H1 (cell line): ENCODE results near the gene LCMT1. TPM values are rescaled to one million over a fixed set of nuclear protein-coding genes. Genes with fewer than 3 reads are reported as not detected.

ENCODE experiments used
- CTCF ChIA-PET: fragments of 300-600 bp; sonication (Branson Sonifier 250); formaldehyde crosslinking; loops from one replicate; lab custom pipeline; 2021; ENCODE audit not compliant: partially characterized antibody; lab: Charles Lee
- POLR2A ChIA-PET: fragments of 300-600 bp; sonication (Branson Sonifier 250); formaldehyde crosslinking; loops from one replicate; lab custom pipeline; 2021; ENCODE audit warnings: inconsistent platforms; ENCODE audit not compliant: partially characterized antibody; lab: Charles Lee
- DNase-seq, 2 experiments: peaks; one replicate each; pipeline versions ENCODE4 v3.0.0 to v3.0.0-alpha.2; 2010 to 2022; ENCODE audit warnings: low spot score in 2 of 2, low read depth in 1 of 2, mixed read lengths in 1 of 2
- FAIRE-seq: peaks from 2 replicates; lab custom pipeline; 2011; peaks lifted over from hg19 to GRCh38; lab: Jason Lieb, UNC
- H2AFZ ChIP-seq: 2 replicates; pipeline ENCODE4 v1.8.1; 2012; ENCODE audit warnings: low read length, inconsistent platforms
- H2AK5ac ChIP-seq: 2 replicates; pipeline ENCODE4 v1.6.1; 2013; ENCODE audit warnings: low read depth, low read length
- H2BK120ac ChIP-seq: replicated peaks from 2 replicates; pipeline ENCODE3; 2013; ENCODE audit warnings: low read depth, low read length, inconsistent platforms
- H2BK12ac ChIP-seq: 2 replicates; pipeline ENCODE4 v1.6.1; 2013; ENCODE audit warnings: low read depth, low read length
- H2BK15ac ChIP-seq: 2 replicates; pipeline ENCODE4 v1.6.1; 2013; ENCODE audit warnings: low read length
- H2BK20ac ChIP-seq: 2 replicates; pipeline ENCODE4 v1.6.1; 2013; ENCODE audit warnings: low read length
- H2BK5ac ChIP-seq: 2 replicates; pipeline ENCODE4 v1.6.1; 2013; ENCODE audit warnings: low read depth, low read length
- H3K14ac ChIP-seq: 2 replicates; pipeline ENCODE4 v1.6.1; 2013; ENCODE audit warnings: inconsistent platforms; ENCODE audit not compliant: insufficient read length
- H3K18ac ChIP-seq: 2 replicates; pipeline ENCODE4 v1.6.1; 2013; ENCODE audit warnings: low read length; ENCODE audit errors: extremely low read depth
- H3K23ac ChIP-seq: 2 replicates; pipeline ENCODE4 v1.6.1; 2013; ENCODE audit warnings: inconsistent platforms; ENCODE audit not compliant: insufficient read length
- H3K23me2 ChIP-seq: 2 replicates; pipeline ENCODE4 v1.6.1; 2013; ENCODE audit warnings: low read depth, low read length
- H3K27ac ChIP-seq: 2 replicates; pipeline ENCODE4 v1.6.1; 2011; ENCODE audit warnings: low read depth, low read length, inconsistent platforms
- H3K27me3 ChIP-seq, 4 experiments: replicated peaks in 1 of 4; 1 replicate in 1 of 4; 2 replicates in 3 of 4; pipeline versions ENCODE4 v1.6.1 to v1.8.1; 2011 to 2013; ENCODE audit warnings: low read length in 3 of 4, mild to moderate bottlenecking in 3 of 4, inconsistent platforms in 2 of 4, mixed read lengths in 2 of 4, moderate library complexity in 1 of 4; ENCODE audit not compliant: control insufficient read depth in 3 of 4, insufficient read depth in 3 of 4; ENCODE audit errors: extremely low read depth in 1 of 4
- H3K36me3 ChIP-seq, 4 experiments: 2 replicates each; pipeline versions ENCODE4 v1.6.1 to v1.8.1; 2011 to 2013; ENCODE audit warnings: mild to moderate bottlenecking in 4 of 4, low read length in 3 of 4, moderate library complexity in 2 of 4, control low read depth in 1 of 4, inconsistent platforms in 1 of 4; ENCODE audit not compliant: insufficient read depth in 4 of 4, control insufficient read depth in 2 of 4
- H3K4ac ChIP-seq: replicated peaks from 2 replicates; pipeline ENCODE3; 2013; ENCODE audit warnings: low read length, low read depth, mixed read lengths, inconsistent platforms; ENCODE audit not compliant: insufficient read length
- H3K4me1 ChIP-seq, 4 experiments: replicated peaks in 1 of 4; 1 replicate in 1 of 4; 2 replicates in 3 of 4; pipeline versions ENCODE4 v1.6.1 to v1.8.1; 2011 to 2013; ENCODE audit warnings: low read length in 3 of 4, inconsistent platforms in 2 of 4, mixed read lengths in 1 of 4; ENCODE audit not compliant: insufficient read depth in 4 of 4, control insufficient read depth in 3 of 4
- H3K4me2 ChIP-seq, 2 experiments: 2 replicates each; pipeline versions ENCODE4 v1.6.1 to v1.8.1; 2011 to 2013; ENCODE audit warnings: low read depth in 2 of 2, low read length in 2 of 2, control low read depth in 1 of 2, inconsistent platforms in 1 of 2, mild to moderate bottlenecking in 1 of 2; ENCODE audit not compliant: insufficient read depth in 1 of 2
- H3K4me3 ChIP-seq, 4 experiments: fragments of 200-600, 300-600 bp in 1 of 4; sonication (generic), shearing (Covaris generic), sonication (Bioruptor Twin) in 1 of 4; 2 replicates each; pipeline versions ENCODE4 v1.5.1 to v1.8.1; 2011 to 2016; ENCODE audit warnings: low read length in 4 of 4, low read depth in 3 of 4, control low read depth in 2 of 4, inconsistent platforms in 2 of 4, mild to moderate bottlenecking in 2 of 4, mixed read lengths in 1 of 4, moderate library complexity in 1 of 4; ENCODE audit not compliant: insufficient read depth in 2 of 4; ENCODE audit errors: extremely low read depth in 1 of 4
- H3K56ac ChIP-seq: replicated peaks from 2 replicates; pipeline ENCODE3; 2013; ENCODE audit warnings: low read depth, mild to moderate bottlenecking, mixed read lengths, low read length, inconsistent platforms; ENCODE audit not compliant: insufficient read length
- H3K79me1 ChIP-seq: 2 replicates; pipeline ENCODE4 v1.6.1; 2013; ENCODE audit warnings: low read depth, low read length, control low read depth
- H3K79me2 ChIP-seq, 2 experiments: 2 replicates each; pipeline versions ENCODE4 v1.6.1 to v1.8.1; 2012 to 2013; ENCODE audit warnings: low read length in 2 of 2, mild to moderate bottlenecking in 2 of 2, inconsistent platforms in 1 of 2; ENCODE audit not compliant: insufficient read depth in 2 of 2, control insufficient read depth in 1 of 2
- H3K9ac ChIP-seq, 4 experiments: replicated peaks in 1 of 4; 1 replicate in 1 of 4; 2 replicates in 3 of 4; pipeline versions ENCODE4 v1.6.1 to v1.8.1; 2011 to 2013; ENCODE audit warnings: low read depth in 3 of 4, low read length in 3 of 4, control low read depth in 2 of 4, mild to moderate bottlenecking in 2 of 4, moderate library complexity in 2 of 4, inconsistent platforms in 1 of 4; ENCODE audit errors: extremely low read depth in 1 of 4
- H3K9me3 ChIP-seq, 2 experiments: 2 replicates each; pipeline versions ENCODE4 v1.6.1 to v1.8.1; 2012 to 2013; ENCODE audit warnings: mild to moderate bottlenecking in 2 of 2, moderate library complexity in 2 of 2, control low read depth in 1 of 2, inconsistent platforms in 1 of 2, low read depth in 1 of 2, low read length in 1 of 2, mixed read lengths in 1 of 2; ENCODE audit not compliant: insufficient read depth in 2 of 2
- H4K20me1 ChIP-seq, 2 experiments: replicated peaks in 1 of 2; 2 replicates each; pipeline versions ENCODE3 to v1.8.1; 2011 to 2013; ENCODE audit warnings: inconsistent platforms in 2 of 2, low read length in 2 of 2, mild to moderate bottlenecking in 1 of 2; ENCODE audit not compliant: insufficient read depth in 2 of 2, control insufficient read depth in 1 of 2
- H4K5ac ChIP-seq: 2 replicates; pipeline ENCODE4 v1.6.1; 2013; ENCODE audit warnings: low read length, low read depth, mixed read lengths, inconsistent platforms; ENCODE audit not compliant: insufficient read length
- H4K8ac ChIP-seq: 2 replicates; pipeline ENCODE4 v1.8.0; 2013; ENCODE audit warnings: mild to moderate bottlenecking, moderate library complexity, low read length, inconsistent platforms; ENCODE audit not compliant: insufficient read depth; ENCODE audit errors: extremely low read depth
- H4K91ac ChIP-seq: replicated peaks from 2 replicates; pipeline ENCODE3; 2013; ENCODE audit warnings: low read length, mixed read lengths, inconsistent platforms; ENCODE audit not compliant: insufficient read length
- BACH1 ChIP-seq: IDR thresholded peaks from 2 replicates; pipeline ENCODE4 v1.6.1; 2012; ENCODE audit warnings: low read length, improper control_type of control experiment
- BRCA1 ChIP-seq: IDR thresholded peaks from 2 replicates; pipeline ENCODE4 v1.6.1; 2012; ENCODE audit warnings: low read depth, low read length, improper control_type of control experiment
- EP300 ChIP-seq, 2 experiments: IDR thresholded peaks; 1 replicate in 1 of 2; 2 replicates in 1 of 2; pipeline ENCODE4 v1.6.1; 2011 to 2012; ENCODE audit warnings: low read depth in 2 of 2, low read length in 2 of 2, mild to moderate bottlenecking in 2 of 2, borderline replicate concordance in 1 of 2, inconsistent platforms in 1 of 2, moderate library complexity in 1 of 2
- HDAC2 ChIP-seq, 2 experiments: fragments of 300-600 bp in 1 of 2; sonication (generic) in 1 of 2; IDR thresholded peaks; 2 replicates each; pipeline ENCODE4 v1.6.1; 2011 to 2012; ENCODE audit warnings: low read depth in 2 of 2, low read length in 2 of 2, mild to moderate bottlenecking in 2 of 2, moderate library complexity in 2 of 2, borderline replicate concordance in 1 of 2, inconsistent platforms in 1 of 2
- JUND ChIP-seq: IDR thresholded peaks from 2 replicates; pipeline ENCODE4 v1.6.1; 2011; ENCODE audit warnings: mild to moderate bottlenecking, improper control_type of control experiment, low read length
- NANOG ChIP-seq: IDR thresholded peaks from 2 replicates; pipeline ENCODE4 v1.6.1; 2011; ENCODE audit warnings: low read length, low read depth, mild to moderate bottlenecking, inconsistent platforms; ENCODE audit not compliant: insufficient read depth, poor library complexity, severe bottlenecking
- PHF8 ChIP-seq: fragments of 200-600 bp; sonication (generic); conservative IDR thresholded peaks from 2 replicates; pipeline ENCODE4 v1.7.1; 2012; ENCODE audit warnings: low read depth, mild to moderate bottlenecking, inconsistent platforms, low read length, moderate library complexity
- RNF2 ChIP-seq: fragments of 200-900, 300-1000 bp; sonication (generic); IDR thresholded peaks from 2 replicates; pipeline ENCODE4 v1.7.1; 2016; ENCODE audit warnings: borderline replicate concordance, low read depth, mild to moderate bottlenecking, antibody characterized with exemption, low read length; ENCODE audit not compliant: poor library complexity, severe bottlenecking; ENCODE audit errors: missing control alignments
- SP2 ChIP-seq: IDR thresholded peaks from 2 replicates; pipeline ENCODE4 v1.6.1; 2012; ENCODE audit warnings: mild to moderate bottlenecking, low read length, inconsistent platforms
- SRF ChIP-seq: IDR thresholded peaks from 2 replicates; pipeline ENCODE4 v1.6.1; 2011; ENCODE audit warnings: mild to moderate bottlenecking, low read depth, low read length, moderate library complexity
- TAF7 ChIP-seq: optimal IDR thresholded peaks from 2 replicates; pipeline ENCODE3; 2011; ENCODE audit warnings: low read depth, mild to moderate bottlenecking, inconsistent platforms, low read length, moderate library complexity, borderline replicate concordance
- WGBS, 2 experiments: shearing (Covaris generic) in 1 of 2; methylation state at CpG; one replicate each; pipeline versions ENCODE4 v1.1.6 to v1.1.7; 2013 to 2015; ENCODE audit warnings: low lambda C conversion rate in 2 of 2, mixed read lengths in 2 of 2, inconsistent platforms in 1 of 2, low coverage in 1 of 2, missing lambda C conversion rate in 1 of 2; ENCODE audit not compliant: insufficient replicate concordance in 2 of 2, insufficient coverage in 1 of 2, insufficient read length in 1 of 2; ENCODE audit errors: extremely low coverage in 1 of 2, missing lambda C conversion rate in 1 of 2; 5-methylcytosine and 5-hydroxymethylcytosine counted together
- polyA plus RNA-seq, 7 experiments: library from polyadenylated mRNA; depleted of rRNA in 3 of 7; stranded (reverse) in 5 of 7; unstranded in 2 of 7; fragments of >200 nt in 5 of 7; fragments of 200-250 nt in 2 of 7; gene quantifications; 1 replicate in 5 of 7; 2 replicates in 1 of 7; 4 replicates in 1 of 7; pipeline versions ENCODE4 v1.2.1 to v1.2.3, GENCODE V29; 2011 to 2013; ENCODE audit warnings: missing spikeins in 2 of 7, mixed read lengths in 2 of 7
- total RNA-seq: library from RNA; stranded (reverse); fragmentation: NEBNext Ultra II Directional; extraction: Animal tissue kit (Norgen Biotek cat#: 25700); gene quantifications from 2 replicates; pipeline ENCODE4 v1.2.1, GENCODE V29; 2021
- TF ChIP-seq, protein P1 (sequence below): IDR thresholded peaks from 2 replicates; pipeline ENCODE4 v1.6.1; 2011; ENCODE audit warnings: low read length, improper control_type of control experiment

The LCMT1 gene
- total and polyA plus RNA-seq, 2 of the 8 experiments (the other 6 are each of a cell fraction or from before 2014, with no cell fraction given) = 61.0 to 80.8 TPM

DNA sequence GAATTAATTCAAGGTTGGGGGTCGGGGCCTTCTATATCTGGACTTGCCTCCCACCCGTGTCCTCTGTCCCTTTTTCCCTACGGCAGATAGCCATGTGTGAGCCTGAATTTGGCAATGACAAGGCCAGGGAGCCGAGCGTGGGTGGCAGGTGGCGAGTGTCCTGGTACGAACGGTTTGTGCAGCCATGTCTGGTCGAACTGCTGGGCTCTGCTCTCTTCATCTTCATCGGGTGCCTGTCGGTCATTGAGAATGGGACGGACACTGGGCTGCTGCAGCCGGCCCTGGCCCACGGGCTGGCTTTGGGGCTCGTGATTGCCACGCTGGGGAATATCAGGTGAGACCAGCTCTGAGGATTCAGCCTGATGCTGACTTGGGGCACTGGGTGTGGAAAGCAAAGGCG is 105.6 kb downstream of the LCMT1 start:
- H3K4me2 ChIP-seq = no peak overlapping the region
- H2BK15ac ChIP-seq = no peak overlapping the region
- no peak overlapping the region for H2BK12ac ChIP-seq
- no peak overlapping the region for H3K18ac ChIP-seq
- ChIA-PET POLR2A (interaction anchor here (0.5 kb wide), 1 partner anchor 1695 kb away, joined by 3 read pairs; no protein-coding TSS in a partner anchor), CTCF (interaction anchor here (0.6 to 3.9 kb wide), 3 partner anchors 8 to 161 kb away, joined by 3 to 11 read pairs (median 4); no protein-coding TSS in a partner anchor)
- H4K20me1 ChIP-seq = peaks cover 0 to 2% of the 10 kb centered on the region in 2 experiments
- no peaks in the 10 kb centered on the region for H3K36me3 ChIP-seq
- H3K4me1 ChIP-seq = no peaks in the 10 kb centered on the region
- no peak overlapping the region for H3K56ac ChIP-seq
- no peak overlapping the region for H2AFZ ChIP-seq
- H2BK5ac ChIP-seq = no peak overlapping the region
- no peaks in the 10 kb centered on the region for H3K79me2 ChIP-seq
- no peak overlapping the region for H4K91ac ChIP-seq
- peak overlapping the region; percentile 68; the same call in 1 of the 2 replicates for H4K8ac ChIP-seq
- H3K9me3 ChIP-seq = no peaks in the 10 kb centered on the region
- no peaks in the 10 kb centered on the region for H3K79me1 ChIP-seq
- H3K23ac ChIP-seq = no peak overlapping the region
- no peak overlapping the region for H3K27ac ChIP-seq
- H4K5ac ChIP-seq = no peak overlapping the region
- no peak overlapping the region for H2AK5ac ChIP-seq
- no peak for DNase-seq
- no peak overlapping the region for H3K4me3 ChIP-seq
- H3K9ac ChIP-seq = no peak overlapping the region
- H2BK120ac ChIP-seq = no peak overlapping the region
- no peak overlapping the region for H3K4ac ChIP-seq
- no peak overlapping the region for H2BK20ac ChIP-seq
- no peak overlapping the region for H3K14ac ChIP-seq
- WGBS, 2 experiments = 87% methylated on average over 17 of the region's 17 CpGs; no CpG with 5 or more reads in 1 of the 2 experiments
- no peak for FAIRE-seq
- no peaks in the 10 kb centered on the region for H3K27me3 ChIP-seq
- H3K23me2 ChIP-seq = peaks cover 4% of the 10 kb centered on the region; the same call in 1 of the 2 replicates
- TF ChIP-seq HDAC2 (IDR thresholded peaks at IDR 0.05; ENCODE audit: borderline replicate concordance in 1 of 2, low read depth in 2 of 2, low read length in 2 of 2) (no peak), EP300 (IDR thresholded peaks at IDR 0.05; ENCODE audit: borderline replicate concordance in 1 of 2, low read depth in 2 of 2, low read length in 2 of 2) (no peak), BRCA1 (no peak), SP2 (no peak), SRF (no peak), BACH1 (no peak), JUND (no peak), TAF7 (no peak), RNF2 (no peak), PHF8 (no peak), NANOG (no peak)
- TF ChIP-seq, protein P1, sequence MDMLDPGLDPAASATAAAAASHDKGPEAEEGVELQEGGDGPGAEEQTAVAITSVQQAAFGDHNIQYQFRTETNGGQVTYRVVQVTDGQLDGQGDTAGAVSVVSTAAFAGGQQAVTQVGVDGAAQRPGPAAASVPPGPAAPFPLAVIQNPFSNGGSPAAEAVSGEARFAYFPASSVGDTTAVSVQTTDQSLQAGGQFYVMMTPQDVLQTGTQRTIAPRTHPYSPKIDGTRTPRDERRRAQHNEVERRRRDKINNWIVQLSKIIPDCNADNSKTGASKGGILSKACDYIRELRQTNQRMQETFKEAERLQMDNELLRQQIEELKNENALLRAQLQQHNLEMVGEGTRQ = no peak
